HG03469 (cell line): ENCODE results near the gene ADORA2A.

Experiments used
- ATAC-seq: cut with Tn5 transposase; IDR thresholded peaks from one replicate; pipeline ENCODE4 v1.9.1; 2021; ENCODE audit warnings: mild to moderate bottlenecking, moderate library complexity, moderate number of reproducible peaks; ENCODE audit not compliant: unreplicated experiment

ADORA2A gene

GRCh38 chr22:24402460-24403192 lies 24.8 kb upstream of the ADORA2A start:
- no peak for ATAC-seq

- ATAC-seq, result no peak
Measured at GRCh38 chr22:24403346-24403745, 24.1 kb upstream of the ADORA2A start.

DNA sequence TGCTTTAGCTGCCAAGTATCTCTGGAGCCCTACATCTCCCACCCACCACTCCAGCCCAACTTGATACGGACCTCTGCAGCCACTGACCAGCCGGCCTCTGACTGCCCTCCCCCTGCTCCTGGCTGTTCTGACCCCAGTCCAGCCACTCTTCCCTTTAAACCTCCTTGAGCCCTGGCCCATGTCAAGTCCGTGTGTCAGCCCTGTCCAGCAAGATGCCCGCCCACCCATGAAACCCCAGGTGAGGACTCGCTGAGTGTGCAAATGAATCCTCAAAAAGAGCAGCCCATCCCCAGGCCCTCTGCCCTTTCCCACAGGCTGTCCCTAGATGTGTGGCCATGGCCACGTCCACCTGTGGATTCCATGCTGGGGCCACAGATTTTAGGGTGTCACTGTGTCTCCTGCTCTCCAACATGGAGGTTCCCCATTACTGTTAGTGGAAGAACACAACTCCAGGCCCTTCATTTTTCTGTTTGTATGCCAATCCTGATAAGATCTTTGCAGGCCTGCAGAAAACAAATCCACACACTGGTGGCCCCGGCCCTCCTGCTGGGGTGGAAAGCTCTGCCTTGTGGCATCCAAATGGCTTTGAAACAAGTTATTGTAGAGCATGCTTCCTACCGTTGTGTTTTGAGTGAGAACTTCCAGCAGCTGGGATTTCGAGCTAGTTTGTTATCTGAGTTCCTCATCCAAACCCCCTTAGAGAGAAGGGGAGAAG lies 22.7 kb upstream of the ADORA2A start:
- no peak for ATAC-seq

GRCh38 chr22:24405631-24406321 lies 21.6 kb upstream of the ADORA2A start:
- ATAC-seq, result no peak

DNA sequence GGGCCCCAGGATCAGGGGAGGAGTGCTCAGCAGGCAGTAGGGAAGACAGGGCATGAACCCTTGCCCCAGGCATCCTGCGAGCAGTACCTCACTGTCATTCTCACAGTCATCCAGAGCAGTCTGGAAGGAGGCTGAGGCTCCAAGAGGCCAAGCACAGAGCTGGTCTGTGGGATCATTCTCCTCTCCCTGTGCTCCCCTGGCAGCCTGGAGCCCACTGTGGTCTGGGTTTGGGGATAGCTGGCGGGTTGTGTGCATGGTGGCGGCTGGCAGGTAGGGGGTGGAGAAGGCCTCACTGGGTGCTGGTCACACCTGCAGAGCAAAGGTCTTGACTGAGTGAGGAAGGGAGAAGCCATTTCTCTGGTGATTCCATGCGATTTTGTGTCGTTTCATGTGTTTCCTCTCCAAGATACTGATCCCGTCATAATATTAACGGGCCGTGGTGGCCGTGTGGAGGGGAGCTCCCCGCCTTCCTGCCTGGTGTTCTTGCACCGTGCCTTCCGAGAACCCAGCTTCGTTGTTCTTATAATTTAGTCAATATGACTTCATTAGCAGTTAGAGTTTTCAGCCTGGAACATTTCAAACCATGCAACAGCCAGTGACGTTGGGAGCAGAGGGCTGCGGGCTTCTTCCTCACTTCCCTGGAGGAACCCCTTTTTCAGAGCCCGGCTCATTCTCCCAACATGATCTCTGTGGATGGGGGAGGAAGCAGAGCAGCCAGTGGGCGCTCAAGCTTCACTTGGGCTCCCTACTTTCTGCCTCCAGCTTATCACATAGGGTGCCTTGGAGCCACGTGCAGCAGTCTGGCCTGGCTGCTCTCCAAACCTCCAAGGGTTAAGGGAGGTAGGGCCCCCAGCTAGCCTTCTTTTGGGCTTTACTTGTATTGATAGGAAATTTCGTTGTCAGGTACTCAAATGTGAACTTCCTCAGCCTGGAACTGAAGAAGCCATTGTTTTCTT lies 20.8 kb upstream of the ADORA2A start:
- ATAC-seq, result no peak

GRCh38 chr22:24407278-24407665 lies 20.1 kb upstream of the ADORA2A start:
- no peak for ATAC-seq

DNA sequence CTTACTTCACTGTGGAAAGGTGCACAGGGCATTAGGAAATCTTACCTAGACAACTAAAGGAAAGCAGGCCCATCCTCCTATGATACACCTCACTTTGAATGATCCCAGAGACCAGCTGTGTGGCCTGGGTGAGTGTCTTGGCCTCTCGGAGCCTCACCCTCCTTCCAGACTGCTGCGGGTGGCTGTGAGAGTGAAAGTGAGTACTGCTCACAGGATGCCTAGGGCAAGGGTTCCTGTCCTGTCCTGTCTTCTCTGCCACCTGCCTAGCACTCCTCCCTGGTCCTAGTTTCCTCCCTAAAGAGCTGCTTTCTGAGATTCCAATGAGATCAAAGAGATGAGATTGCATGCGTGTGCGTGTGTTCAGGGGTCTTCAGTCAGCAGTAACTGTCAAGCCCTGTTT lies 19.5 kb upstream of the ADORA2A start:
- ATAC-seq, result no peak

GRCh38 chr22:24408630-24409029 lies 18.8 kb upstream of the ADORA2A start:
- ATAC-seq, result no peak

DNA sequence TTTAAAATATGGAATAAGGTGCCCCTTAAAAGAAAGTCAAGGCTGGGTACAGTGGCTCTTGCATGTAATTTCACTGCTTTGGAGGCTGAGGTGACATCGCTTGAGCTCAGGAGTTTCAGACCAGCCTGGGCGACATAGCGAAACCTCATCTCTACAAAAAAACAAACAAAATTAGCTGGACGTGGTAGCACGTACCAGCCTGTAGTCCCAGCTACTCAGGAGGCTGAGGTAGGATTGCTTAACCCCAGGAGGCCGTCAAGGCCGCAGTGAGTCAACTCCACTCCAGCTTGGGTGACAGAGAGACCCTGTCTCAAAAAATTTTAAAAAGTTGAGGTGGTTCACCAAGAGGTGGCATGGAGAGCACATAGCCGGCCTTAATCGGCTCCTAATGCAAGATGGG lies 17.7 kb upstream of the ADORA2A start:
- ATAC-seq, result no peak

GRCh38 chr22:24410110-24410856 lies 17.1 kb upstream of the ADORA2A start:
- no peak for ATAC-seq

DNA sequence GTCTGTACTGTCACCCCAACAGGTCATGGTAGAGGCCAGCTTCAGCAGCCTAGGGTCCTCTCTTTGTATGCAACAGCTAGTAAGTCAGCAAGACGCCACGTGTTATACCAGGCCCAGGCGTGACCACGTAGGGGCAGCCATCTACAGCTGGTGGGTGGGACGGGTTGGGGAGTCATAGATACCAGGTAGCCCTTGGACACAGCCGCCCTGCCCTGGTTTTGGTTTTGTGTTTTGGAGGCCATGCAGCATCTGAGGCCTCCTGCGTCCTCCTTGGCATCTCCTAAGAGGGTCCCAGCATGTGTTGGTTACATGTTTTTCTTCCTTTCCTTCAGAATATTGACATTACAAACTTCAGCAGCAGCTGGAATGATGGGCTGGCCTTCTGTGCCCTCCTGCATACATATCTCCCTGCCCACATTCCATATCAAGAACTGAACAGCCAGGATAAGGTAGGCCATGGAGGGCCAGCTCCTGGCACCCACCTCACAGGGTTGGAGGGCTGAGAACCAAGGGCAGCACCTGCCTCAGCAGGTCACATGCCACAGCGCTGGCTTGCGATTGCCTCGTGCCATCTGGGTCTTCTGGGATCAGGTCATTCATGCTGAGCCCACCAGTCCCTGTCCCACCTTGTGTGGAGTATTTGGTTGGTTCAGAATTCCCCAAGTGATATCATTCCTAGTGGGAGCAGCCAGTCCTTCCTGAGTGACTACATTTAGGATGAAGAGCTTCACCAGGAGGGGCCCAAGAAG lies 16.0 kb upstream of the ADORA2A start:
- ATAC-seq, result no peak

DNA sequence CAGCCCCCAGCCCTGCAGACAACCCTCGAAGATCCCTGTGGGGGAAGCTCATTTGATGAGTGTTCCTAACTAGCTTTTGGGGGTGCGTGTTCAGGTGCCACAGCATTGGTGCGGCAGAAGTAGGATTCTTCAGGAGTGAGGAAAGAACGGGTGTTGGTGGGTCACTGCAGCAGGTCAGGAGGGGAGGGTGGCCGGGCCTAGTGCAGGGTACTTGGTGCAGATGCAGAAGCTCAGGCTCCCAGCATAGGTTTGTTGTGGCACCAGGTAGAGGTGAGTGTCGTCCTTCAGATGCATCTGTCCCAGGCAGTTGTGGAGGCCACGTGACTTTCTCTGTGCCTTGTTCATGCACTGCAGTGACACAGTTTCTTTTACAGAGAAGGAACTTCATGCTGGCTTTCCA lies 15.1 kb upstream of the ADORA2A start:
- ATAC-seq, result no peak

DNA sequence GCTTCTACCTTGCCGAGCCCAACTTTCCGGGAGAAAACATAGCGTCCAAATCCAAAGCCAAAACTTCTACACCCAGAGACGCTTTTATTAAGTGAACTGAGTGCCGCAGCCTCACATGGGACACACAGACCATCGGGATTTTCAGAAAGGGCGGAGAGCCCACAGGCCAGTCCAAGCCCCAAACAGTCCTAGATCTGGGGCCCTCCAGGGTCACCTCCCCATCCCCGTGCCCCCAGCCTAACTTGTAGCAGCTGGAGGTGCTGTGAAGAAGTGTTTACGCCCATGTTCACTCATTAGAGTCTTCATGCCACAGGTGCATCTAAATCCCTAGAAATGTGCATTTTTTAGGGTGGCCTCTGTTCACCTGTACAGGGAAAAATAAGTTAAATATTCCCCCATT lies 14.1 kb upstream of the ADORA2A start:
- no peak for ATAC-seq

DNA sequence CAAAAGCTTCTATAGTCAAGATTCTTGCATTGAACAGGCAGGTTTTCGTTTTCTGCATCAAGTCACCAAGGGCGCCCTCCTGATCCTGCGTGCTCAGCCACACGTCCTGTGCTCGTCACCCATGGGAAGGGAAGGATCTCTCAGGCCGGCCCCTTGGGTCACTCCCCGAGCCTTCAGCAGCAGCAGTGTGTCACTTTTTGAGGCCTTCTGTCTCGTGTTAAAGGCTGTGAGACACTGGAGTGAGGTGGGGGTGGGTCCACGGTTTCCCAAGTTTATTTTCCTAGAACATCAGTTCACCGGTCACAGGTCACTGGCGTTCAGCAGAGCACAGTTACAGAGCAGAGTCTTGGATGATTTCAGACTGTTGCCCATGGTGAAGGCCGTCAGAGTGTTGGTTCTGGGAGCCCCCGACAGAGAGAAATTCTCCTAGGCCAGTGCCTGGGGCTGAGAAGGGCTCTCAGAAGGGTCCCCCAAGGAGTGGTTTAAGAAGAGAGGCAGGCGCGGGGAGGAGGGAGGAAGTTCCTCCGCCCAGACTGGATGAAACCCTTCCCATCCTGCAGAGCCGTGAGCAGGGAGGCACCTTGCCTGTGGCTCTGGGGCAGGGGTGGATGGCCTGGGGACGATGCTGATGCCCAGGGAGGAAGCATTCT lies 13.5 kb upstream of the ADORA2A start:
- ATAC-seq, result no peak

DNA sequence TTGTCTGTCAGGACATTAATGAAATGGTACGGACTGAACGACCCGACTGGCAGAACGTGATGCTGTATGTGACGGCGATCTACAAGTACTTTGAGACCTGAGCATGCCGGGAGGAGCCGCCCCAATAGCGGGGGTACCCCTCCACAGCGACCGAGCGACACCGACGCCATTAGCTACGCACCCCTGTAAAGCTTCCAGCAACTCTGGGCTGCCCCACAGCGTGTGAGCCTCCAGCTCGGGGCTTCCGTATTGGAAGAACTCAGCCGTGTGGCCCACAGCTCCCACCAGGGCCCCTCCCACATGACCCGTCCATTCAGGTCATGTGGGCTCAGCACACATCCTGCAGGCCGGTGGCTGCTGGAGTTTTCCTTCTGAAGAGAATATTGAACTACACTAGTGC lies 12.9 kb upstream of the ADORA2A start:
- no peak for ATAC-seq

GRCh38 chr22:24414984-24415945 lies 12.1 kb upstream of the ADORA2A start:
- no peak for ATAC-seq

DNA sequence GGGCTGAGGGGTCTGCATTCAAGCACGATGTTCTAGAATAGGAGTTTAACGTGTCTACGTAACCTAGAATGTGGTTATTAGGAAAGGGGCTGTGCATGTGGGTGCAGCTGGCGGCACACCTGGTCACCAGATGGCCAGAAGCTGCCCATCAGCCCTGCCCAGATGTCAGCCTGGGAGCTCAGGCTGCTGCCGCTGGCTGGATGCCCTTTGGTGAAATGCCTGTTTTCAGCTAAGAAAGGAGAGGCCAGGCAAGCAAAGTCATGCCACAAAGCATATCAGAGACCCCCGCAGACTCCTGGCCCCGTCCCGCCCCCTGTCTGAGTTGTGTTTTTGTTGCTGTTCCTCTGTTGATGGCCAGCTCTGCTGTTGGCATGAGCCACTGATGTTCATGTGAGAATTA lies 11.3 kb upstream of the ADORA2A start:
- ATAC-seq, result no peak

GRCh38 chr22:24416611-24417010 lies 10.8 kb upstream of the ADORA2A start:
- no peak for ATAC-seq
